CD4-positive, alpha-beta T cell treated with Interleukin-10 for 1 hour (primary cell): Measurements from ENCODE around the gene FARP1.
"Not testable (repeated sequence)": the region's sequence is repeated elsewhere in the genome, so short reads cannot be mapped to it uniquely, and the experiment has no call there.

Experiments used
- DNase-seq: peaks from one replicate; pipeline ENCODE4 v3.0.0-alpha.2; 2020

FARP1 gene

GRCh38 chr13:98265692-98266551, 123.0 kb downstream of the FARP1 start:
- DNase-seq = no peak

- DNase-seq = no peak
Measured at GRCh38 chr13:98267080-98267912, 124.4 kb downstream of the FARP1 start.

DNA sequence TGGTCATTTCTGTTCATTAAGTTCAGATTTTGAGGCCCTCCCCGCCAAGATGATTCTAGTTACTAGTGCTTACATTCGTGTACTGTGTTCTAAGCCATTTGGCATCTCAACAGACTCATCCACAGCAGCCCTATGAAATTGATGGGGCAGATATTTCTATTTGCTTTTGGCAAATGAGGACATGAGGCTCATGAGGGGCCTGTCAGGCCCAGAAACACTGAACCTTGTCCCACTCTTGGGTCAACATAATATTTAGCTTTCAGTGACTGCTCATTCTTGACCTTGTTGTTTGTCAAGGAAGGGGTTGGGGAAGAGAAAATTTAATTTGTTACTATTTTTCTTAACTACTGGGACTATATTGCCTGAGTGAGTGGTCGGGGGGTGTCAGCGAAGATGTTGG, 126.5 kb downstream of the FARP1 start:
- no peak for DNase-seq

DNA sequence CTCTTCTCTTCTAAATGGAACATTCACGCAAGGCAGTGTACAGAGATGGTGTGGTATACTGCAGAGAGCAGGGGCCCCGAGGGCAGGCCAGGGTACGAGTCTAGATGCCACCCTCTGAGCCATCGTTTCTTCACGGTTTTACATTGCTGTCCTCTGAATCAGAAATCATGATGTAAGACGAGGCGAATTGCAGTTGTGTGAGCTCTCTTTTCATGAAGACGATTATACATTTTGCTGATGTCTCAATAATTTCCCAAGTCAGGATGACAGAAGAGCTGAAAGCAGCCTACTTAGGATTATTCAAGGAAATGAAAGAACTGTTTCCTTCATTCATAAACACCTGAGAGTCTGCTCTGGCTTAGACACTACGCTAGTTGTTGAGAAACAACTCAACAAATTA, 127.9 kb downstream of the FARP1 start:
- DNase-seq = no peak

GRCh38 chr13:98271646-98272045, 128.8 kb downstream of the FARP1 start:
- not testable (repeated sequence) for DNase-seq

GRCh38 chr13:98272549-98272948, 129.7 kb downstream of the FARP1 start:
- no peak for DNase-seq

DNA sequence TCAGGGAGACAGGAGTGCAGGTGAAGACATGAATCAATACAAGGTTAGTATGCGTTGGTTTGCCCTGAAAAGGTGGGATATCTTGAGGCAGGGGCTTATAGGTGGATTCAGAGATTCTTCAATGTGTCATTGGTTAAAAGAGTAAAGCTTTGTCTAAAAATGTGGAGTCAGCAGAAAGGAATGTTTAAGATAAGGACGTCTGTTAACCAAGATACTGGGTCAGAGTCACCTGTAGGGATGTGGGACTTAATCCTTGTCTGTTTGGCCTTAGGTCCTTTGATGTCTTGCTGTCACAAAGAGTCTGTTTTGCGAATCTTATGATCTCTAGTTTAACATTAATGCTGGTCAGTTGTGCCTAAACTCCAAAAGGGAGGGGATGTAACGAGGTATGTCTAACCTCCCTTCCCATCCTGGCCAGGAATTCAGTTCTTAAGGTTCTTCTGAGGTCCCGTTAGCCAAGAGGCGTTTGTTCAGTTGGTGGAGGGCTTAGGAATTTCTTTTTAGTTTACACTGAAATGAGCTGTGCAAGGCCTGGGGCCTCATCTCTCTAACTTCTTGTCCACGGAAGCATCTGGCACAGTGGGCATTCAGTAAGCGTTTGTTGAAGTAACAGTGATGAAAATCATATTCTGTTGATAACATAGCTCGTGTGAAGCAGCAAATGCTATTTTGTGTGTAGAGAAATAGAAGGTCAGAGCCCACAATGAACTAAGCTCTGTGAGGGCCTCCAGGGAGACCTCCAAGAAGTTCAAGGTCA, 130.4 kb downstream of the FARP1 start:
- no peak for DNase-seq

DNA sequence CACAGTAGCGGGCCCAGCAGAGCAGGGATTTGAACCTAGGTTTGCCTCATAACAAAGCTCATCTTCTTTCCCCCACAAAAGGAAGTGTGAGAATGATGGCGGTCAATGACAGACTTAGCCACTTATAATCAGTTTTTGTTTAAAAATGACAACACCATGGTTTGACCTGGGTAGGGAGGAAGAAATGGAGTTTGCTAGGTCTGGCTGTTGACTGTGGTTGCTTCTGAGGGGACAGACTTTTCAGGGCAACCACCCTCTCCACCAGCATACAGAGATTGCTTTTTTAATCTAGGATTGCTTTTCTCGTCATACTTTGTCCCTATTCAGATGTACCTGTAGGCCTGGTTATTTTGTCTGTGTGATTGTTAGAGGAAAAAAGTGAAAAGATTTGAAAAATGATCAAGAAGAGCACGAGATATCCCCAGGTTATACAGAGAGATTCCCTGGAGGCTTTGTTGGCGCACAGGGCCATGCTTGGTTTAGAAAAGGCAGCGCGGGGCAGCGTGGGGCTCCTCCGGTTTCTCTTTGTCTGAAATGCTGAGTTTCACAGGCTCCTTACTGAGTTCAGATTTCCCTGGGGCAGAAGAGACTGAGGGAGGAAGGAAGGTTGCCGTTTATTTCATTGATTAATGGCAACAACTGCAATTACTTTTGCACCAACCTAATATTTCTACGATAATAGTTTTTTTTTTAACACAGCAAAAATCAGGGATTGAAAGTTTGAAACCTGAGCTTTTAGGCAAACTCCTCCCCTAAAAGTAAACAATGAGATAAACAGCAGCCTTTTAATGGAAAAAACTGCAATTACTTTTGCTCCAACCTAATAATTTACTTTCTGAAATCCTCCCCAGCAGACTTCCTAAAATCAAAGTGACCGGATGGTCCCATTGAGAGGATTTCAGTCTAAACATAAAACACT, 131.2 kb downstream of the FARP1 start:
- DNase-seq = no peak

DNA sequence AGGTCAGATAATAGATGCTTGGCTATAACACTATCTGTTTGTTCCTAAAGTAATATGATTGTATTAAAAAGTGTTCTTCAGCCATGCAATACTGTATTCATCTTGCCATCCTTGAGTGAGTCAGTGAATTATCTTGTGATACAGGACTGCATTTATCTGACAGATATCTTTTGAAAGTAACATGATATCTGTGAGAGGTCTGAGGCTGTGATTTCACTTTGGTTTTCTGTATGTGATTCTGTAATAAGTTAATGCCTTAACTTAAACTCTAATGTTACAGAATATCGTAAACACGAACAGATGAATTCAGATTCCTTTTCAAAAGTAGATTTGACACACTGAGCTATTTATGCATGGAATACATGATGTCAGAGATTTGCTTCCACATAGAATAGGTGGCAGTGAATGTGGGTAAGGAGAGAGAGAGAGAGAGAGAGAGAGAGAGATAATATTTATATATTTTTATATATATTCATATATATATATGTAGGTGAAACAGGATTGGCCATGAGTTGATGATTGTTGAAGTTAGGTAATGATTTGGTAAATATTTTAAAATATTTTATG, 132.1 kb downstream of the FARP1 start:
- DNase-seq = no peak

- no peak for DNase-seq
Measured at GRCh38 chr13:98275681-98276171, 132.8 kb downstream of the FARP1 start.

DNA sequence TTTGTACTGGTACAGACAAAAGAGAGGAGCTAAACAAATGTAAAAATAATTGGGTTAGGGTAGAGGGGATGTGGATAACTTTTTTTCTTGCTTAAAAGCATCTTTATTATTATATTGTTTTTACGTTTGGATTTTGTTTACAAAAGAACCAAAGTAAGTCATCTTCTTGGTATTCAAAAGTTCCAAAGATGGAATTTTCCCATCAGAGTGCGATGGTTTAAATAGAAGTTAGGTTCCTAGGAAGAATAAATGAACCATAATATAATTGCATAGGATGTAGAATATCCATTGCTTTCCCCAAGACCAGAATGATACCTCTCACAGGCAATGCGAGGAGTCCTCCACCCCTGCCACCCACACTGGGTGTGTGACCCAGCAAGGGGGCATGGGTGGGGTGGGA, 133.6 kb downstream of the FARP1 start:
- no peak for DNase-seq

DNA sequence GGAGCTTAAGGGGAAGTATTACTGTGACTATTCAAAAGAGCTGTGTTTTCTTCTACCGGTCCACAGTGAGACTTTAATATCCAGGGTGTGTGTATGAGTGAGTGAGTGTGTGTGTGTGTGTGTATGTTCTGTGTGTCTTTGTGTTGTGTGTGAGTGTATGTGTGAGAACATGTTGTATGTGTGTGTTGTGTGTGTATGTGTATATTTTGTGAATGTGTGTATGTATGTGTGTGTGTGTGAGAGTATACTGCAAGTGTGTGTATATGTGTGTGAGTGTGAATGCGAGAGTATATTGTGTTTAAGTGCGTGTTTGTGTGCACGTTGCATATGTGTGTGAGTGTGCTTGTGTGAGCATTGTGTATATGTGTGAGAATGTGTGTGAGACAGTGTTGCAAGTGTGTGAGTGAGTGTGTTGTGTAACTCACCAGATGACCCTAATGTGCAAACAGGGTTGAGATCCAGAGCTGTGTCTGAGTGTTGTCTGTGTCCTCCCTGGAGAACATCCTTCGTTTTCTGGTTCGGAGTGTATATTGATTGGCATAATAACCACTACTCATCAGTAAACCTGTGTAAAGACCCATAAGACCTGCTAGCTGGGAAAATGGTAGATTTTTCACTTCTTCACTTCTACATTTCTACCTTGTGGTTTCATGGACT, 135.3 kb downstream of the FARP1 start:
- DNase-seq = no peak

- DNase-seq = no peak
Measured at GRCh38 chr13:98279473-98280175, 136.7 kb downstream of the FARP1 start.

DNA sequence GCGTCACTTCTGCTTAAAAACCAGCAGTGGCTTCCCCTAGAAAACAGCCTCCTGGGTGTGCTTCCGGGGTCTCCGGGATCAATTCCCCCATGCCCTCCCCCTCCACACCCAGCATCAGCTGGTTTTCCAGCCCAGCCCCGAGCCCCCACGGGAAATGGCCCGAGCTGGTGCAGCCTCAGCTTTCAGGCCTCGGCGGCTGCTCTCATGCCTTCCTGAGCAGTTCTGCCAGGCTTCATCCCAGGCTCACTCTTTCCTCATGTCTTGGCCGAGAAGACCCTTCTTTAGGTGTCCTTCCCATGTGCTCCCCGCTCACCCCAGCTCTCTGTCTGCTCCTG, 137.2 kb downstream of the FARP1 start:
- no peak for DNase-seq

- DNase-seq = no peak
Measured at GRCh38 chr13:98284679-98285078, 141.8 kb downstream of the FARP1 start.

GRCh38 chr13:98285317-98285716, 142.4 kb downstream of the FARP1 start:
- DNase-seq = no peak

DNA sequence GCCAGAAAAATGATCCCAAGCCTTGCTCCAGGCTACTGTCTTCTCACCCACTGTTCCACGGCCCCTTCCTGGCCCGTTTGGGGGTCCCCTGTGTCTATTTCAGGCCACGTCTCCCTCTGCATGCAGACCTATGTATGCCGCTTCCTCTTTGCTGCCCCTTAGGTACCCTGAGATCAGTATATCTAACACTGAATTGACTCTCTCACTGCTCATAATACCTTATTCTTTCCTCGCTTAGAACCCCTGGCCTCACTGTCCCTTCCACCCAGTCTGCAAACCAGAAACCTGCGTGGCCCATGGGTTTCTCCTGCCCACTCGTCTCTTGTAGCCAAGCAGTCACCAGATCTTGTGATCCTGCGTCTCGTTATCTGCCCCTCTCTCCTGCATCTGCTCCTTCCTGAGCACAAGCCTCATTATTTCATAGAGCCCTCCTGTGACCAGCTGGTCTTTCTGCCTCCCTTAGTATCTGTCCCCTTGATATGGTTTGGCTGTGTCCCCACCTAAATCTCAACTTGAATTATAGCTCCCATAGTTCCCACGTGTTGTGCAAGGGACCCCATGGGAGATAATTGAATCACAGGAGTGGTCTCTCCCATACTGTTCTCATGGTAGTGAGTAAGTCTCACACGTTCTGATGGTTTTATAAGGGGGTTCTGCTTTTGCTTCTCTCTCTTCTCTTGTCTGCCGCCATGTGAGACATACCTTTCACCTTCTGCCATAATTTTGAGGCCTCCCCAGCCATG, 143.1 kb downstream of the FARP1 start:
- no peak for DNase-seq

DNA sequence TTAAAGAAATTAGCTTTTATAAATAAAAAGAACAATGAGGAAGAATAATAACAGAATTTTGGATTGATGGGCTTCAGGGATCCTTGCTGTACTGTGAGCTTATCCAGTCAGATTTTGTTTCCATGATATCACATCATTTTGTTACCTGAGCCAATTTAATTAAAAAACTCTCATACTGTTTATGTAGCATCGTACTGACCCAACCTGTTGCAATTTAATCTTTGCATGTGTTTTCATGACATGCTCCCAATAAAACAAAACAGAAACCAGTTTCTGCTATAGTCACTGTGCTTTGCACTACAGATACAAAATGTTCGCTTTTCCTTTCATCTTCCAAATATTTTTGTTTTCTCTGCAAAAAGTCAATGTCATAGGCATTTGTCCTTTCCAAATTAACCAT, 143.9 kb downstream of the FARP1 start:
- no peak for DNase-seq

GRCh38 chr13:98288211-98288610, 145.3 kb downstream of the FARP1 start:
- no peak for DNase-seq
